Measurements from ENCODE around the gene CCND1.
A peak's percentile ranks its signal among the peaks of the same experiment; 100 is the strongest.

The CCND1 gene

DNA sequence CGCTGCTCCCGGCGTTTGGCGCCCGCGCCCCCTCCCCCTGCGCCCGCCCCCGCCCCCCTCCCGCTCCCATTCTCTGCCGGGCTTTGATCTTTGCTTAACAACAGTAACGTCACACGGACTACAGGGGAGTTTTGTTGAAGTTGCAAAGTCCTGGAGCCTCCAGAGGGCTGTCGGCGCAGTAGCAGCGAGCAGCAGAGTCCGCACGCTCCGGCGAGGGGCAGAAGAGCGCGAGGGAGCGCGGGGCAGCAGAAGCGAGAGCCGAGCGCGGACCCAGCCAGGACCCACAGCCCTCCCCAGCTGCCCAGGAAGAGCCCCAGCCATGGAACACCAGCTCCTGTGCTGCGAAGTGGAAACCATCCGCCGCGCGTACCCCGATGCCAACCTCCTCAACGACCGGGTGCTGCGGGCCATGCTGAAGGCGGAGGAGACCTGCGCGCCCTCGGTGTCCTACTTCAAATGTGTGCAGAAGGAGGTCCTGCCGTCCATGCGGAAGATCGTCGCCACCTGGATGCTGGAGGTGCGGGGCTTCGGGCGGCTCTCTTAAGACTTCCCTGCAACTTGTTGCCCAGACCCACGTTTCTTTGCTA lies at the start of gene CCND1:
Gene CCND1, plus strand, starts transcription at position 162 of the 587 bp plus-strand sequence. Its CDS starts 158 bp downstream, at position 320.
- peak; percentile 84 for DNase-seq (ENCODE audit: low read depth)

DNA sequence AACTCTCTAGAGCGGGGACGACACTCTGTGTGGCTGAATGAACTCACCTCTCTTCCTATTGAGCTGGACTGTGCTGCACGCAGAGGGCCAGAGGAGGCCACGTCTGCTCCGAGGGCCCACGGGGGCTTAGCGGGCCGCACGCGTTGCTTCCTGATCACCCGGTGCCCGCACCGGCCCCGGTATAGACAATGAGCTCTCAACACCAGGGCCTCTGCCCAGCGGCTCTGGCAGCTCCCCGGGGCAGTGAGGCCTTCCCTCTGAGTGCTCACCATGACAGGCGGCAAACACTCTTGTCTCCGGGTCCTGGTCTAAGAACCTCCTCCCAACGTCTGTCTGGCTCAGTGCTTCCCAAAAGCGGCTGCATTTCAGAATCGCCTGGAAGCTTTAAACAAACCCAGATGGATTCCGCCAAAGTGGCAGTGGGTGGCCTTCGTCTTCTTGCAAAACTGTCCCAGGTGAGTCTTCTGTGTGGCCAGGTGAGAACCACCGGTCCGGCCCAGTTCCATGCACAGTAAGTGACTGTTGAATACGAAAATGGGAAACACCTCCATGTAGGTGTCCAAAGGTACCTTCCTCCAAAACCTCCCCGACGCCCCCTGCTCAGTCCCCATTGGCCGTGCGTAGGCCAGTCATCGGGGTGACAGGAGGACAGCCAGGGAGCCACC lies 47.8 kb upstream of the CCND1 start:
- no peak for DNase-seq (ENCODE audit: low read depth)

DNA sequence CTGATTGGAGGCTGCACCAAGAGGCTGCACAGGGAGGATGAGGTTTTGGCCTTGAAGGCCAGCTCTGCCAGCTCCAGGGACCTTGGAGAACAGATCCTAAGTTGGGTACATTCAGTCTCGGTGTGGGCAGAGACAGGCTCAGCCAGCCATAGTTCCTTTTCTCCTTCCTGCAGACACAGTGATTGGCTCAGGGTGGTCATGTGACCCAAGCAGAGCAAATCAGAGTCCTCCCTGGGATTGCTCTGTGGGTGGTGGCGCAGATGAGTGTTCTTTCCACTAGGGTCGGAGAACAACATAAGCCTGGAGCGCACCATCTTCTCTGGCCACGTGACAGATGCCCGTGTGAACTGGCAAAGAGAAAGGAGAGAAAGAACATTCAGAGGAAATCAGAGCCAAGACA lies 47.1 kb upstream of the CCND1 start:
- no peak for DNase-seq (ENCODE audit: low read depth)

DNA sequence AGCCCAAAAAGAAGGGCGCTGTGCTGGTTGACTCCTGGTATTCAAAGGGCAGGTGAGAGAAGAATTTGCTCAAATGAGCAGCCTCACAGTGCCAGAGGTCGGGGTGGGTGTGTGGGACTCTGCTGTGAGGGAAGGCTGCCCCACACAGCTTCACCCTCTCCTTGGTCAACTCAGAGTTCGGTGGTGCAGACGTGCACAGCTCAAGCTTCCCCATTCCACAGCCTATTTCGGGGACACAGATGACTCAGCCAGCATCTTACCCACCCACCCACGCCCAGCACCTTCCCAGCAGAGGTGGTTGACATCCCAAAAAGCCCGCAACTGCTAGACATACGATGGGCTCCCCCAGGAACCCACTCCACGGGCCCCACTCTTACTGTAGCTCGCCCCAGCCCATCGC lies 46.5 kb upstream of the CCND1 start:
- DNase-seq (ENCODE audit: low read depth) = no peak

DNA sequence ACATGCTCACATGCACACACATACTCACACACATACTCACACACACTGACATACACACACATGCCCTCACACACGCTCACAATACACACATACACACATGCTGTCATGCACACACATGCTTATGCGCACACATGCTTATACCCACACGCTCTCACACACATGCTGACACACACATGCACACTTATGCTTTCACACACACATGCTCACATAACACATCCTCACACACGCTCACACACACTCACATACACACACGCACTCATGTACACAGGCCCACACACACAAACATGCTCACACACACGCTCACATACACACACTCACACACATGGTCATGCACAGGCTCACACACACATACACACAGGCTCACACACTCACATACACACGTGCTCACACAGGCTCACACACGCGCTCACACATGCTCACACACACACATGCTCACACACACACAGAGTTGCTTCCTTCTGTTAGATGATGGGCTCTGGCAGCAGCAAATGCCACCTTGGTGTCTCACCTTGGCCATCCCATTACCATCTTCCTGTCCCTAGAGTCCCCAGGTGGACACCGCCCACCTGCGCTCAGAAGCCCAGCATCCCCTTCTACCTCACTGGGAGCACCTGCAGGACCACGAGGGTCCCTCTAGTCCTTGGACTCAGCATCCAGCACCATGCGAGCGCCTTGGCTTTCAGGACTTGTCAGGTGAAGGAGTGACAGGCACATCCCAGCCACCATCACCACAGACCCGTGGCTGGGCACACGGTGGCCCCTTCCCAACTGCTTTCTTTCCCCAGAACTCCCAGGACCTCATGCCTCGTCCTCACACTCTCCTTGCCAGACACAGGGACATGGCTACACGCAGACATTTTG lies 44.9 kb upstream of the CCND1 start:
- DNase-seq (ENCODE audit: low read depth) = no peak

- DNase-seq (ENCODE audit: low read depth) = peak; percentile 15
These were observed 42.8 kb upstream of the CCND1 start for GRCh38 chr11:69598147-69598546.

- DNase-seq (ENCODE audit: low read depth) = no peak
These were observed 41.5 kb upstream of the CCND1 start for GRCh38 chr11:69599502-69599901.

DNA sequence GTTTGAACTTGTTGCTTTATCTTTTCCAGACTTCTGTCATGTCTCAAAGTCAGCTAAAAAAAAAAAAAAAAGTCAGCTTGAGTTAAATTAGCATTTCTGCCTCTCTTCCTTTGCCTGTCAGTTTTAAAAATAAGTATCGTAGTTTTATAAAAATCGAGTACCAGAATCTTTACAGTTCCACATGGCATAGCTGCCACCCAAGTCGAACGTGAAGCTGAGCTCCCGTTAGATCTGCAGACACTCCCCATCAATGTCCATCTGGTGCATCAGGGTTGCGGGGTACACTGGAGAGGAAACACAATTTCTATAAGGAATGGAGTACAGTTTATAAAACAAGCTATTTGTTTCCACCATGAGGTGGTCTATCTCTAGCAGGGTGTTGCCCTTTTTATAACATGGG lies 41.0 kb upstream of the CCND1 start:
- no peak for DNase-seq (ENCODE audit: low read depth)

- no peak for DNase-seq (ENCODE audit: low read depth)
These were observed 39.7 kb upstream of the CCND1 start for GRCh38 chr11:69601011-69601975.

DNA sequence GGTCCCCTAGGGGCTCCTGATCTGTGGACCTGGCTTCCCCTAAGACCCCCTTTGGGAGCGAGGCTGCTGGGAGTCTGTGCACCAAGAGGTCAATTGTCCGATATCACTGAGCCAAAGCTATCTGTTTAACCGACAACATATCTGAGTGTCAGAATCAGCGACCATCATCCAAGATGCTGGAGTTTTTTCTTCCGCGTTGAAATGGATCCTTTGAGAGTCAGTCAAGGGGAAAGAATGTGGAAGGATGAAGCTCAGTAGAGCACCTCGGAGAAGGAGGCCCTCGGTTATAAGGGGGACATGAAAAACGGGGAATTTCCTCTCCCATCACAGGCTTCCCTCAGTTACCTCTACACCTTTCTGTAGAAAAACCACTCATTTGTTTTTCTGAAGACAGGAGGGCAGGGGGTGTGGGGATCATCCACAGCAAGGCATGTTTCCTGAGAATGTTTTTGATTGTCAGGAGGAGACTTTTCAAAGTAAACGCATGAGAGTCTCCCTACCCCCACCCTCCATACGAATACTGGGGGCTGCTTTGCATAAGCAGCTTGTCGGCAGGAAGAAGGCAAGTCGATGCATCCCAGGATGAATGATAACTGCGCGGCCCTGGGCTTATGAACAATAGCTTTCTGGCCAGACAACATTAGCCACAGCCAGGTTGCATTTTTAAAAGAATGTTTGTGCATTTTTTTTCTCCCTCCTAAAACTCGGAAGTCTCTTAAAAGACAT lies 37.7 kb upstream of the CCND1 start:
- no peak for DNase-seq (ENCODE audit: low read depth)

DNA sequence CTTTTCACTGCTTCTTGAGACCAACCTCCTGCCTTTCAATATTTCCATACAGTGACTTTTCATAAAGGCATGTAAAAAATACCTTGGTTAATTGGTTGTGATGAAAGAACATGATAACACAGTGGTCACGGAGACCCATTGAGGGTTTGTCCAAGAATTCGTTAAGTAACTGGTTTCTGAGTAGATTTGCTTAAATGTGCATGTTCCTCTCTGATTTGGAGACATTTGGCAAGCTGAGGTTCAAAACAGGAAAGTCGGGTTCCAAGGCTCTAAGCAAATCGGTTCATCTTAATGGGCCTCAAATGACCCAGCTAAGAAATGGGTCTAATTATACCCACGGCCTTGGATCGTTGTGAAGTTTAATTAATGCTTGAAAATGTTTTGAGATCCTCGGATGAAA lies 36.9 kb upstream of the CCND1 start:
- DNase-seq (ENCODE audit: low read depth) = no peak

DNA sequence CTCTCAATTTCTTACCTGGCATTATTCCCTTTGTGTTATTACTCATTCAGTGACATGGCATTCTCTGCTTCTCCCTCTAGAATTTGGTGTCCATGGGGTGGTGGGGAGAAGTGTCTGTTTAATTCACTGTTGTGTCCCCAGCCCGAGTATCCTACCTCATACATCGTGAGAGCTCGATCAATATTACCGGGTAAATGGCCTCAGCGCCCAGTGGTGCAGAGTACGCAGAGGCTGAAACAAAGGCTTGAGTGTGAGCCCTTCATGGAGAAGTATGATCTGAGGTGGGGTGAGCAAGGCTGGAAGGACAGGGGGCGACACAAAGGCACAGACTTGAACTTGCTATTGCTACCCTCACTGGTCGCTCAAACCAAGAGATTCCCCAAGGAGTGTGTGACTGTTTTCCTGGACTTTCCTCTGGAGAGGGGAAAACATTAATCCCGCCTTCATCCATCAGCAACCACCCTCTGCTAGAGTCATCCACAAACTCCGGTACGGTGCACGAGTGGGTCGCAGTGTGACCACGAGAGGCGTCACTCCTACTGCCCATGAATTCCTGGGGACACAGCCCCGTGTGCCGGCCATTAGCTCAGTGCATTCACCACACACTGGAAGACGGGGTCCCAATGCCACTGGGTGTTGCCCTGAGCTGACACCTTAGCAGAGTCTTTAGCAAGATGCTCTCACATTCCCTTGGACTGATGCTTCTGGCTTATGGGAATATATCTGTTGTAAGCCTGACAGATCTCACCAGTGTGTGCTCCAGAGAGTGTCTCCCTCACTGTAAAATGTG lies 35.0 kb upstream of the CCND1 start:
- DNase-seq (ENCODE audit: low read depth) = no peak

- no peak for DNase-seq (ENCODE audit: low read depth)
These were observed 31.6 kb upstream of the CCND1 start for GRCh38 chr11:69609351-69609750.

DNA sequence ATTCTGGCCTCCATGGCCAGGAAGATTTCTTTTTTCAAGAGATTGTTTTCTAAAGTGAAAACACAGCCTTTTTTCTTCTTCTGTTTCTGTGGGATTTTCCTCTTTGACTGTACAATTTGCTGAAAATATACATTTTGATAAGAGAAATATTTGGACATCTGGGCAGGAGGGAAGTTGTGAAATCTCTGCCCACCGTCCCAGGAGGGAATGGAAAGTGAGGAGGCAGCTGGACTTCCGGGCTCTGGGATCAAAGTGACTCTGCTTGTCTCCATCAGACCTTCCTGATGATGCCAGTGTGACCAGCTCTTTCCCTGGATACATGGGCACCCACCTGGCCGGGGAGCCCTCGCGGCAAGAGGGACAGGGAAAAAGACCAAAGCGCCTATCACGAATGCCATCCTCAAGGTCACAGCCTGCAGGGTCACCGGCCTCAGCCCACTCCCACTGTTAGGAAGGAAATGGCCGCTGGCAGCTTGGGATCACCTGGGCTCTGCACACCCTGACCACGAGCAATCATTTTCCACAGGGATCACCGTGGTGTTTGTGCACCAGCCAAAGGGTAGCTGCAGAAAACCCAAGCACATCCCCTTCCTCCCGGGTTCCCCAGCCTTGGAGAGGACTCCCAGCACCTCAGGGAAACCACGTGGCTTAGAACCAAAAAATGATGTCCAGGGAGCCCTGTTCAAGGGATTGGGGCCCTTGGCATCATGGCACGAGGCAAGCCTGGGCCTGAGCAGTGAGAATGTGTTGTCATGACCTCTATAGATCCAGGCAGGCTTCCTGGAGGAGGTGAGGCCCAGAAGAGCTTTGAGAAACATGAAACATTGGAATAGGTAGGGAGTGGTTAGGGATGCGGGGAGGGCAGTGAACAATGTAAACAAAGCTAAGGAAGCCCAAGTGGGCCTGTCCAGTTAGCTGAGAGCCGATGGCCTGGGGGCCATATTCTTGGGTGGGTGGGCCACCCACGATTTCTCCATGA lies 29.1 kb upstream of the CCND1 start:
- DNase-seq (ENCODE audit: low read depth) = no peak

DNA sequence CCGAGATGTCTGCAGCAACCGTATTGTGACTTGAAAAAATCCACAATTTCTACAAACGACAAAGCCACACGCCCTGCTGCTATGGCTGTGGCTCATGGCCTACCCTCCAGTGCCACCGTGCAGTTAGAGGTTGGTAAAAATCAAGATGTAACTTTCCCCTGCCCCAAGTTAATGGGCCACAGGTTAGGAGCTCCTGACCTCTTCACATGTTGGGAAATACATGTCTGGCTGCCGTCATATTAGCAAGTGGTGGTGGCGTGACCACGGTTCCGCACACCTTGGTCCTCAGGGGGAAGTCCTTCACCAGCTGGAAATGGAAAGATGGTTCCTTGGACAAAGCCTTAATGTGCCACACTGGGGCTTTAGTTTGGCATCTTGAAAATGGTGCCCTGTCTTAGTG lies 27.4 kb upstream of the CCND1 start:
- no peak for DNase-seq (ENCODE audit: low read depth)

- no peak for DNase-seq (ENCODE audit: low read depth)
These were observed 26.9 kb upstream of the CCND1 start for GRCh38 chr11:69614085-69614484.

DNA sequence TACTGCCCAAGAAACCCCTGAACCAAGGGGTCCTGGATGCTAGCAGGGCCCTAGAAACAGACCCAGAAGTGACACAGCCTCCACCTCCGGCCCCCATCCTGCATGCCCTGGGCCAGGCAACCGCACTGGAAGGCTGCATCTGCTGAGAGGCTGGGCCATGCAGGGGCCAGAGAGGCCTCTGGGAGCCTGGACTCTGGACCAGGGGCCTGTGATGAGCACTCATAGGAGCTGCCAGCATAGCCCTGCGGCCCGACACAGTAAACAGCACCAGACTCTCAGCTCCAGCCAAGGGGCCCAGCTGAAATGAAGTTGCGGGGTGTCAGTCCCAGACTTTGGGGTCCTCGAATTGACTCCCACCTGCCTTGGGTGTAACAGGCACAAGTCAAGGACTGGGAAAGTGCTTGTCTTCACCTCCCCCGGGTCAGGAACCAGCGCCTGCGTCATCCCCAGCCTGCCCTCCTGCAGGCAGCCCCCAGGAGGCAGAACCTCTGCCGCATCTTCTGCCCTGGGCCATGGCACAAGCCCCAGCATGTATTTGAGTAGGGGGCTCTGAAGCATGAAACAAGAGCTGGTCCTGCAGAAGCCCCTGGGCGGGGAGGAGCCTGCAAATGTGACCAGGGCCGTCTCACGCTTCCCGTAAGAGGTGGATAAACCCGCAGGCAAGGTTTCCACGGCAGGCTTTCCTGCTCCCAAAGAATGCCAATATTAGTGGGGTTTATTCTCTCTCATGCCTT lies 25.2 kb upstream of the CCND1 start:
- no peak for DNase-seq (ENCODE audit: low read depth)

DNA sequence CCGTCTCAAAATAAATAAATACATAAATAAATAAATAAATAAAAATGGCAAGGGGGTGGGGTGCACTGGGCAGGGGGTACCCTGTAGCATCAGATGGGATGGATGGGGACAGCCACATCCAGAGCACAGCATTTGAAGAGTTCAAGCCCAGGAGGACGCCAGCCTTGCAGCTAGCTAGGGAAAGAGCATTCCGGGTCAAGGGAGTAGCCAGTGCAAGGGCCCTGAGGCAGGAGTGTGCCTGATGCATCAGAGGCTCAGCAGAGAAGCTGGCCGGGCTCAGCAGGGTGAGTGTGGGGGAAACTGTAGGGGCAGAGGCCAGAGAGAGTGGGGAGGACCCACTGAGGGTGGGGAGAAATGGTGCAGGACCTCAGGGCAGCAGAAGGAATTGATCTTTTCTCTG lies 23.7 kb upstream of the CCND1 start:
- no peak for DNase-seq (ENCODE audit: low read depth)

- DNase-seq (ENCODE audit: low read depth) = no peak
These were observed 23.3 kb upstream of the CCND1 start for GRCh38 chr11:69617682-69618081.

Measured in HS-27A (cell line).